ENCODE data around the gene MYBPC3. TPM values are rescaled to one million over a fixed set of nuclear protein-coding genes. Genes with fewer than 3 reads are reported as not detected.

MYBPC3 gene
- total RNA-seq, 1 experiment from 2014 or later: not detected

GRCh38 chr11:47369676-47370075 lies 17.2 kb upstream of the MYBPC3 start:
- Mint-ChIP-seq H3K27me3 (ENCODE audit: insufficient read depth, unreplicated experiment) (peaks cover 26% of the 10 kb centered on the region), H3K36me3 (ENCODE audit: insufficient read depth, unreplicated experiment) (no peaks in the 10 kb centered on the region), H3K4me3 (ENCODE audit: unreplicated experiment) (no peak overlapping the region), H3K27ac (ENCODE audit: low read depth, unreplicated experiment) (no peak overlapping the region), H3K9me3 (ENCODE audit: unreplicated experiment) (no peaks in the 10 kb centered on the region), H3K4me1 (ENCODE audit: insufficient read depth, unreplicated experiment) (no peaks in the 10 kb centered on the region)
- BruUV-seq (replicated peaks): no TSS peak
- no peak for TF ChIP-seq CTCF (IDR thresholded peaks at IDR 0.05; ENCODE audit: unreplicated experiment)
- no peak for DNase-seq (ENCODE audit: unreplicated experiment)
- intact Hi-C loops (cut with micrococcal nuclease): no loop called here
- POLR2A ChIA-PET: interaction anchor here (0.6 kb wide), 1 partner anchor 146 kb away, joined by 4 read pairs; no protein-coding TSS in a partner anchor
- CTCF ChIA-PET: interaction anchor here (0.6 kb wide), 1 partner anchor 616 kb away, joined by 3 read pairs; no protein-coding TSS in a partner anchor

GRCh38 chr11:47366020-47366490 lies 13.6 kb upstream of the MYBPC3 start:
- POLR2A ChIA-PET: interaction anchor here (0.7 kb wide), 1 partner anchor 117 kb away, joined by 3 read pairs; the partner anchor contains the start of gene ACP2
- TF ChIP-seq CTCF (IDR thresholded peaks at IDR 0.05; ENCODE audit: unreplicated experiment): no peak
- H3K27me3 Mint-ChIP-seq (ENCODE audit: insufficient read depth, unreplicated experiment): peaks cover 26% of the 10 kb centered on the region

GRCh38 chr11:47361419-47361818 lies 8.9 kb upstream of the MYBPC3 start:
- Mint-ChIP-seq H3K36me3 (ENCODE audit: insufficient read depth, unreplicated experiment) (no peaks in the 10 kb centered on the region), H3K9me3 (ENCODE audit: unreplicated experiment) (no peaks in the 10 kb centered on the region), H3K4me3 (ENCODE audit: unreplicated experiment) (no peak overlapping the region), H3K27ac (ENCODE audit: low read depth, unreplicated experiment) (no peak overlapping the region), H3K27me3 (ENCODE audit: insufficient read depth, unreplicated experiment) (peaks cover 11% of the 10 kb centered on the region), H3K4me1 (ENCODE audit: insufficient read depth, unreplicated experiment) (no peaks in the 10 kb centered on the region)
- intact Hi-C loops (cut with micrococcal nuclease): no loop called here
- CTCF ChIA-PET: interaction anchor here (0.5 to 1.1 kb wide), 4 partner anchors 13 to 140 kb away, joined by 3 read pairs; no protein-coding TSS in a partner anchor
- TF ChIP-seq CTCF (IDR thresholded peaks at IDR 0.05; ENCODE audit: unreplicated experiment): no peak
- no peak for DNase-seq (ENCODE audit: unreplicated experiment)
- POLR2A ChIA-PET: no interaction called here
- BruUV-seq (replicated peaks): no TSS peak

More at GRCh38 chr11:47366020-47366490, 13.6 kb upstream of the MYBPC3 start:
- H3K9me3 Mint-ChIP-seq (ENCODE audit: unreplicated experiment): no peaks in the 10 kb centered on the region
- no peak for DNase-seq (ENCODE audit: unreplicated experiment)
- BruUV-seq (replicated peaks): no TSS peak
- no peaks in the 10 kb centered on the region for H3K36me3 Mint-ChIP-seq (ENCODE audit: insufficient read depth, unreplicated experiment)
- CTCF ChIA-PET: no interaction called here
- H3K27ac Mint-ChIP-seq (ENCODE audit: low read depth, unreplicated experiment): no peak overlapping the region
- intact Hi-C loops (cut with micrococcal nuclease): no loop called here
- no peak overlapping the region for H3K4me3 Mint-ChIP-seq (ENCODE audit: unreplicated experiment)
- no peaks in the 10 kb centered on the region for H3K4me1 Mint-ChIP-seq (ENCODE audit: insufficient read depth, unreplicated experiment)

- POLR2A ChIA-PET: interaction anchor here (0.7 kb wide), 1 partner anchor 34 kb away, joined by 3 read pairs; no protein-coding TSS in a partner anchor
Observed at GRCh38 chr11:47360341-47360740, 7.8 kb upstream of the MYBPC3 start.

More at GRCh38 chr11:47360341-47360740, 7.8 kb upstream of the MYBPC3 start:
- Mint-ChIP-seq H3K4me3 (ENCODE audit: unreplicated experiment) (no peak overlapping the region), H3K36me3 (ENCODE audit: insufficient read depth, unreplicated experiment) (no peaks in the 10 kb centered on the region), H3K27ac (ENCODE audit: low read depth, unreplicated experiment) (no peak overlapping the region), H3K4me1 (ENCODE audit: insufficient read depth, unreplicated experiment) (no peaks in the 10 kb centered on the region), H3K27me3 (ENCODE audit: insufficient read depth, unreplicated experiment) (peaks cover under 1% of the 10 kb centered on the region), H3K9me3 (ENCODE audit: unreplicated experiment) (no peaks in the 10 kb centered on the region)
- CTCF ChIA-PET: interaction anchor here (0.6 to 1.3 kb wide), 5 partner anchors 12 to 592 kb away, joined by 3 to 9 read pairs (median 3); no protein-coding TSS in a partner anchor
- BruUV-seq (replicated peaks): no TSS peak
- TF ChIP-seq CTCF (IDR thresholded peaks at IDR 0.05; ENCODE audit: unreplicated experiment): no peak
- intact Hi-C loops (cut with micrococcal nuclease): no loop called here
- DNase-seq (ENCODE audit: unreplicated experiment): no peak
